Pancreas (tissue), 10 donors: ENCODE measurements around the gene ATAD3C. TPM values are rescaled to one million over a fixed set of nuclear protein-coding genes. Genes with fewer than 3 reads are reported as not detected.
"Not testable (repeated sequence)": the region's sequence is repeated elsewhere in the genome, so short reads cannot be mapped to it uniquely, and the experiment has no call there.

Experiments
- ATAC-seq, 4 donors: fragments of 200-7000 bp; cut with Tn5 transposase; one replicate each; pipeline versions ENCODE4 v1.8.0 to v1.9.1; 2020; ENCODE audit warnings: mild to moderate bottlenecking in 4 of 4, moderate library complexity in 4 of 4
- DNase-seq, 6 donors: peaks; one replicate each; pipeline ENCODE4 v3.0.0-alpha.2; 2020
- FAIRE-seq: peaks from 2 replicates; lab custom pipeline; 2012; peaks lifted over from hg19 to GRCh38; lab: Jason Lieb, UNC
- H3K27ac ChIP-seq, 4 donors: fragments of 200-600 bp; sonication (generic); 1 replicate in 3 of 4; 2 replicates in 1 of 4; pipeline versions ENCODE4 v1.5.0 to v1.8.0; 2020
- H3K27me3 ChIP-seq, 4 donors: fragments of 200-600 bp; one replicate each; pipeline ENCODE4 v1.8.0; 2021
- H3K36me3 ChIP-seq, 3 donors: fragments of 200-600 bp; sonication (generic) in 1 of 3; one replicate each; pipeline versions ENCODE4 v1.5.0 to v1.8.0; 2020 to 2021
- H3K4me1 ChIP-seq, 3 donors: fragments of 200-600 bp; one replicate each; pipeline ENCODE4 v1.8.0; 2021
- H3K4me3 ChIP-seq, 4 donors: fragments of 200-600 bp; sonication (generic) in 2 of 4; one replicate each; pipeline versions ENCODE4 v1.5.0 to v1.8.0; 2020 to 2021
- H3K9me3 ChIP-seq, 4 donors: fragments of 200-600 bp; one replicate each; pipeline ENCODE4 v1.8.0; 2021
- CTCF ChIP-seq, 4 donors: fragments of 200-600 bp; sonication (generic) in 3 of 4; IDR thresholded peaks; one replicate each; pipeline versions ENCODE4 v1.5.0 to v1.8.0; 2021; ENCODE audit warnings: antibody characterized with exemption in 4 of 4
- WGBS, 2 donors: extraction: QIAGEN DNeasy Blood & Tissue Kit; methylation state at CpG; one replicate each; pipeline ENCODE4 v1.1.7; 2013; 5-methylcytosine and 5-hydroxymethylcytosine counted together
- intact Hi-C, 3 donors: fragments of 100-400 bp; cut with DNase I; formaldehyde crosslinking; loops; one replicate each; pipeline versions ENCODE4 v1.11.1 to v1.14.2; 2022
- polyA plus RNA-seq, 2 donors: library from polyadenylated mRNA; stranded (reverse); fragments of 200-250 nt; gene quantifications; one replicate each; pipeline ENCODE4 v1.2.3, GENCODE V29; 2013
- total RNA-seq, 6 donors: library from RNA; stranded (reverse); fragmentation: NEBNext Ultra II Directional in 4 of 6; extraction: Animal tissue kit (Norgen Biotek cat#: 25700) in 4 of 6; gene quantifications; one replicate each; pipeline versions ENCODE4 v1.2.1 to v1.2.4, GENCODE V29; 2021 to 2023
- donor health status: healthy with polysubstance abuse.
- donor health status: DM: no; HTN: no; CAD: no; lungs with moderate emphysema.
- donor health status: DM: no; HTN: no; CAD: no.
- donor health status: control.
- donor health status: control.
- donor health status: Bipolar disorder and iron deficiency.
- donor health status: DM: yes; HTN: yes; CAD: no.
- donor health status: DM: no; HTN: no; CAD: no.
- donor health status: DM: no; HTN: no; CAD: no.
- donor health status: DM: yes; HTN: yes; CAD: no.

ATAD3C gene
- total and polyA plus RNA-seq, 8 donors = 2.4 to 22.0 (median 7.5) TPM

GRCh38 chr1:1504777-1505365 lies 55.4 kb downstream of the ATAD3C start:
- H3K27me3 ChIP-seq, H3K36me3 ChIP-seq, H3K9me3 ChIP-seq, H3K4me1 ChIP-seq, intact Hi-C loops, FAIRE-seq: not testable (repeated sequence)
- H3K4me3 ChIP-seq = peak overlapping the region in 1 of 4 donors; percentile 30
- H3K27ac ChIP-seq = peak overlapping the region; percentile 58 to 76 (median 70)
- 14 to 18% methylated on average over 16 of the region's 16 CpGs for WGBS, 2 donors
- peak; percentile 52 to 64 (median 57) for TF ChIP-seq CTCF (IDR thresholded peaks at IDR 0.05)
- ATAC-seq (peak; percentile 66 to 79 (median 72)), DNase-seq (peak; percentile 58 to 86 (median 76))

- H3K27me3 ChIP-seq, H3K4me1 ChIP-seq, H3K9me3 ChIP-seq, H3K36me3 ChIP-seq, intact Hi-C loops, FAIRE-seq: not testable (repeated sequence)
- peak overlapping the region; percentile 58 to 76 (median 70) for H3K27ac ChIP-seq
- DNase-seq (peak in 2 of 6 donors; percentile 46 to 58), ATAC-seq (peak; percentile 68 to 88 (median 83))
- 14 to 15% methylated on average over 10 to 16 of the region's 22 CpGs for WGBS, 2 donors
- TF ChIP-seq CTCF (IDR thresholded peaks at IDR 0.05) = peak in 1 of 4 donors; percentile 1
- peak overlapping the region in 1 of 4 donors; percentile 30 for H3K4me3 ChIP-seq
Measured at GRCh38 chr1:1505366-1505798, 55.9 kb downstream of the ATAD3C start.

- DNase-seq, intact Hi-C loops, ATAC-seq, H3K9me3 ChIP-seq, H3K27me3 ChIP-seq, H3K36me3 ChIP-seq, H3K4me1 ChIP-seq, FAIRE-seq: not testable (repeated sequence)
- peak overlapping the region; percentile 58 to 76 (median 70) for H3K27ac ChIP-seq
- peak overlapping the region in 1 of 4 donors; percentile 30 for H3K4me3 ChIP-seq
- 61 to 66% methylated on average over 5 of the region's 5 CpGs for WGBS, 2 donors
Measured at GRCh38 chr1:1505801-1506200, 56.3 kb downstream of the ATAD3C start.

GRCh38 chr1:1507305-1507704 lies 57.8 kb downstream of the ATAD3C start:
- FAIRE-seq (no peak), ATAC-seq (no peak), DNase-seq (no peak)
- no peak overlapping the region for H3K27ac ChIP-seq
- no peaks in the 10 kb centered on the region for H3K36me3 ChIP-seq
- H3K9me3 ChIP-seq = no peaks in the 10 kb centered on the region
- no peak for TF ChIP-seq CTCF (IDR thresholded peaks at IDR 0.05)
- 88 to 94% methylated on average over 4 of the region's 4 CpGs for WGBS, 2 donors
- intact Hi-C loops = no loop called here
- H3K4me1 ChIP-seq = peaks cover 5 to 10% (median 7%) of the 10 kb centered on the region in 3 donors
- H3K4me3 ChIP-seq = no peak overlapping the region
- no peaks in the 10 kb centered on the region for H3K27me3 ChIP-seq

GRCh38 chr1:1508775-1509464 lies 59.4 kb downstream of the ATAD3C start:
- H3K36me3 ChIP-seq, H3K4me3 ChIP-seq, ATAC-seq, H3K9me3 ChIP-seq, FAIRE-seq, intact Hi-C loops, DNase-seq, H3K27ac ChIP-seq, H3K27me3 ChIP-seq: not testable (repeated sequence)
- peaks cover 5 to 10% (median 7%) of the 10 kb centered on the region in 3 donors for H3K4me1 ChIP-seq
- 71 to 75% methylated on average over 19 to 33 of the region's 34 CpGs for WGBS, 2 donors

- ATAC-seq, H3K27ac ChIP-seq, H3K9me3 ChIP-seq, H3K36me3 ChIP-seq, FAIRE-seq, DNase-seq, intact Hi-C loops, H3K27me3 ChIP-seq, H3K4me3 ChIP-seq: not testable (repeated sequence)
- WGBS, 2 donors = 81 to 87% methylated on average over 15 to 18 of the region's 21 CpGs
- H3K4me1 ChIP-seq = peaks cover 5 to 10% (median 7%) of the 10 kb centered on the region in 3 donors
Measured at GRCh38 chr1:1509465-1509850, 60.0 kb downstream of the ATAD3C start.
